ENCODE measurements around the gene SNTB2. TPM values are rescaled to one million over a fixed set of nuclear protein-coding genes. Genes with fewer than 3 reads are reported as not detected.

SNTB2 gene
- total and polyA plus RNA-seq, 2 of the 8 experiments (the other 6 are each of a cell fraction or from before 2014, with no cell fraction given): 6.0 to 16.1 TPM

DNA sequence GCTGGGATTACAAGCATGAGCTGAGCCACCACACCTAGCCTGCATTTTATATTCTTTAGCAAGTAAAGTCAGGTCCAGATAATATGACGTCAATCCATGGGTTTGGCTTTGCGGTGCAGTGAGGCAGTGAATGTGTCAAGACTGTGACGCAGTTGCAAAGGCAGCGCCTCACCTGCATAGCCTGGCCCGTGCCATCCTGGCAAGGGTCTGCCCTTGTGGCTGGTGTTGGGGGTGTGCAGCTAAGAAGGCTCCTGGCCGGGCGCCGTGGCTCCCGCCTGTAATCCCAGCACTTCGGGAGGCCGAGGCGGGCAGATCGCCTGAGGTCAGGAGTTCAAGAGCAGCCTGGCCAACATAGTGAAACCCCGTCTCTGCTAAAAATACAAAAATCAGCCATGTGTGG lies 136.5 kb downstream of the SNTB2 start (continued):
- TF ChIP-seq CHD7 (IDR thresholded peaks at IDR 0.05; ENCODE audit: insufficient replicate concordance, low read length) (no peak), CBX5 (IDR thresholded peaks at IDR 0.05; ENCODE audit: low read depth, low read length) (no peak), BCL11A (IDR thresholded peaks at IDR 0.05; ENCODE audit: low read depth in 2 of 2, low read length in 2 of 2) (no peak), USF2 (IDR thresholded peaks at IDR 0.05; ENCODE audit: low read length) (no peak), RFX5 (IDR thresholded peaks at IDR 0.05; ENCODE audit: borderline replicate concordance, low read depth, low read length) (no peak), BACH1 (IDR thresholded peaks at IDR 0.05; ENCODE audit: low read length) (no peak), TEAD4 (IDR thresholded peaks at IDR 0.05; ENCODE audit: low read depth, low read length) (no peak), TBP (IDR thresholded peaks at IDR 0.05; ENCODE audit: low read depth, low read length) (no peak), FOSL1 (IDR thresholded peaks at IDR 0.05; ENCODE audit: insufficient read depth, low read depth, low read length) (no peak), JUND (IDR thresholded peaks at IDR 0.05; ENCODE audit: low read length) (no peak)
- TF ChIP-seq, protein P1, sequence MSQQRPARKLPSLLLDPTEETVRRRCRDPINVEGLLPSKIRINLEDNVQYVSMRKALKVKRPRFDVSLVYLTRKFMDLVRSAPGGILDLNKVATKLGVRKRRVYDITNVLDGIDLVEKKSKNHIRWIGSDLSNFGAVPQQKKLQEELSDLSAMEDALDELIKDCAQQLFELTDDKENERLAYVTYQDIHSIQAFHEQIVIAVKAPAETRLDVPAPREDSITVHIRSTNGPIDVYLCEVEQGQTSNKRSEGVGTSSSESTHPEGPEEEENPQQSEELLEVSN (IDR thresholded peaks at IDR 0.05): no peak
